DOHH2 (cell line): Measurements from ENCODE around the gene SUCO.

Experiments
- CTCF ChIP-seq: fragments of 200-600 bp; sonication (generic); IDR thresholded peaks from one replicate; pipeline ENCODE4 v1.5.1; 2014; ENCODE audit warnings: antibody characterized with exemption, mild to moderate bottlenecking, low read depth, low read length; ENCODE audit not compliant: poor library complexity, severe bottlenecking
- EZH2phosphoT487 ChIP-seq: fragments of 200-600 bp; sonication (generic); IDR thresholded peaks from 2 replicates; pipeline ENCODE4 v1.6.1; 2017; ENCODE audit warnings: borderline replicate concordance, mild to moderate bottlenecking, antibody characterized with exemption, low read length, moderate library complexity, mixed read lengths

DNA sequence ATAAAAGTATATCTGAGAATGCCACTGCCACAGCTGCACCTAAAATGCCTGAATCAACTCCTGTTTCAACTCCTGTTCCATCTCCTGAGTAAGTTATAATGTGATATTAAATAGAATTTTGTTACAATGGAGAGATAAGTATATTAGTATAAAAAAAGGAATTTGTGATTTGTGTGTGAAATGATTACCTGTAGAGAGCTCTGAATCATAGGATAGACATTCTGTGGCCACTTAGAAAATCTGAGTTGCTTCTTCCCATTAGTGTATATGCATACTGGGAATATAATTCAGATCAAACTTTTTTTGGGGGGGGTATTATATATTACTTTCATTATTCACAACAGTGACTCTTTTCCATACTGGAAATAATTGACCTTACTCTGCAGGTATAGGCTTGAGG is 52.9 kb downstream of the SUCO start:
- TF ChIP-seq CTCF (no peak), EZH2phosphoT487 (no peak)
